Mucosa of descending colon (tissue), 3 donors: Measurements from ENCODE around the gene LRRC10. TPM values are rescaled to one million over a fixed set of nuclear protein-coding genes. Genes with fewer than 3 reads are reported as not detected.

Experiments used
- ATAC-seq: fragments of 200-7000 bp; cut with Tn5 transposase; one replicate; pipeline ENCODE4 v1.9.1; 2020; ENCODE audit warnings: mild to moderate bottlenecking, moderate library complexity
- DNase-seq, 3 donors: peaks; one replicate each; pipeline ENCODE4 v3.0.0-alpha.2; 2020
- H3K36me3 ChIP-seq: fragments of 200-600 bp; one replicate; pipeline ENCODE4 v1.8.0; 2021; ENCODE audit warnings: low read depth, mild to moderate bottlenecking
- H3K4me1 ChIP-seq: fragments of 200-600 bp; one replicate; pipeline ENCODE4 v1.8.0; 2021; ENCODE audit warnings: low read depth, mild to moderate bottlenecking
- H3K4me3 ChIP-seq: fragments of 200-600 bp; one replicate; pipeline ENCODE4 v1.8.0; 2021; ENCODE audit warnings: mild to moderate bottlenecking
- H3K9me3 ChIP-seq: fragments of 200-600 bp; one replicate; pipeline ENCODE4 v1.8.0; 2021; ENCODE audit warnings: mild to moderate bottlenecking
- intact Hi-C, 2 donors: fragments of 100-400 bp; cut with DNase I in 1 of 2; cut with micrococcal nuclease in 1 of 2; formaldehyde crosslinking; loops; one replicate each; pipeline versions ENCODE4 v1.11.0 to v1.11.1; 2022; cut with DNase I, micrococcal nuclease
- total RNA-seq, 3 donors: library from RNA; stranded (reverse); fragmentation: NEBNext Ultra II Directional in 2 of 3; extraction: Animal tissue kit (Norgen Biotek cat#: 25700) in 2 of 3; gene quantifications; one replicate each; pipeline versions ENCODE4 v1.2.1 to v1.2.4, GENCODE V29; 2021 to 2023
- TF ChIP-seq, protein P1 (sequence below): fragments of 200-600 bp; IDR thresholded peaks from one replicate; pipeline ENCODE4 v1.8.0; 2022; ENCODE audit warnings: antibody characterized with exemption, mild to moderate bottlenecking
- donor health status: DM: no; HTN: no; CAD: no; lungs with moderate emphysema.
- donor health status: DM: no; HTN: no; CAD: no.
- donor health status: DM: no; HTN: yes; CAD: no.

Gene LRRC10
- total RNA-seq, 3 donors from 2014 or later = not detected

GRCh38 chr12:69653703-69654102 lies 43.0 kb upstream of the LRRC10 start:
- TF ChIP-seq, protein P1, sequence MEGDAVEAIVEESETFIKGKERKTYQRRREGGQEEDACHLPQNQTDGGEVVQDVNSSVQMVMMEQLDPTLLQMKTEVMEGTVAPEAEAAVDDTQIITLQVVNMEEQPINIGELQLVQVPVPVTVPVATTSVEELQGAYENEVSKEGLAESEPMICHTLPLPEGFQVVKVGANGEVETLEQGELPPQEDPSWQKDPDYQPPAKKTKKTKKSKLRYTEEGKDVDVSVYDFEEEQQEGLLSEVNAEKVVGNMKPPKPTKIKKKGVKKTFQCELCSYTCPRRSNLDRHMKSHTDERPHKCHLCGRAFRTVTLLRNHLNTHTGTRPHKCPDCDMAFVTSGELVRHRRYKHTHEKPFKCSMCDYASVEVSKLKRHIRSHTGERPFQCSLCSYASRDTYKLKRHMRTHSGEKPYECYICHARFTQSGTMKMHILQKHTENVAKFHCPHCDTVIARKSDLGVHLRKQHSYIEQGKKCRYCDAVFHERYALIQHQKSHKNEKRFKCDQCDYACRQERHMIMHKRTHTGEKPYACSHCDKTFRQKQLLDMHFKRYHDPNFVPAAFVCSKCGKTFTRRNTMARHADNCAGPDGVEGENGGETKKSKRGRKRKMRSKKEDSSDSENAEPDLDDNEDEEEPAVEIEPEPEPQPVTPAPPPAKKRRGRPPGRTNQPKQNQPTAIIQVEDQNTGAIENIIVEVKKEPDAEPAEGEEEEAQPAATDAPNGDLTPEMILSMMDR = no peak
- no peaks in the 10 kb centered on the region for H3K4me1 ChIP-seq
- H3K36me3 ChIP-seq = no peaks in the 10 kb centered on the region
- no peak overlapping the region for H3K4me3 ChIP-seq
- H3K9me3 ChIP-seq = no peaks in the 10 kb centered on the region
- no peak for DNase-seq
- intact Hi-C loops = no loop called here
- no peak for ATAC-seq

DNA sequence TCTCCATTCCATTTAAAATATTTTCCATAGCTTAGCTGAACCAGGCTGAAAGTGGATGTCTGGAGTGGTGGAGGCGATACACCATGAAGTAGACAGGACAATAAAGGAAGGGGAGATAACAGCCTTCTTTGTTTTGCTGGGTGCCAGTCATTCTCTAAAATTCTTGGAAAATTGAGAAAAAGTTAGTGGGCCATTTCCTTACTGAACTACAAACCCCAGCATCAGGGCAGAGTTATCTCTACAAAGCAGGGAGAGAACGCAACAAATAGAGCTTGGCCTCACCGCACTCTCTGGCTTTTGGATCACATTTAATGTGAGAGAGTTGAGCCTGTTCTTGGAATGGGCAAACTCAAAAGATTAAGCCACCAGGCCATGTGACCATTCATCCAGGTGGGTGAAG lies 41.2 kb upstream of the LRRC10 start:
- intact Hi-C loops = no loop called here
- no peaks in the 10 kb centered on the region for H3K9me3 ChIP-seq
- no peak overlapping the region for H3K4me3 ChIP-seq
- TF ChIP-seq, protein P1 = no peak
- no peaks in the 10 kb centered on the region for H3K36me3 ChIP-seq
- H3K4me1 ChIP-seq = no peaks in the 10 kb centered on the region
- ATAC-seq (no peak), DNase-seq (no peak)

DNA sequence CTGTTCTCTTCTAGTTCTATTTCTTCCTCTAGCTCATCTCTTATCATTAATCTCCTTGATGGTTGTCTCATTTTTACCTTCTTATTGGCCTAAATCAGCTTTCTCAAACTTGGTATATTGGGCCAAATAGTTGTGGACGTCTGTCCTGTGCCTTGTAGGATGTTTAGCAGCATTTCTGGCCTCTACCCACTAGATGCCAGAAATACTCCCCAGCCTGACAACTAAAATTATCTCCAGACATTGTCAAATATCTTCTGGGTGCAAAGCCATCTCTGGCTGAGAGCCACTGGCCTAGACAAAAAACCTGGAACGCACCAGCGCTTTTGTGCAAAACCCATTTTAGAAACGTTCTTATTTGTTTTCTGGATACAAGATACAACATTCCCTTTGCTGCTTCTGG lies 38.8 kb upstream of the LRRC10 start:
- H3K9me3 ChIP-seq = no peaks in the 10 kb centered on the region
- intact Hi-C loops = no loop called here
- H3K4me3 ChIP-seq = no peak overlapping the region
- DNase-seq (no peak), ATAC-seq (no peak)
- H3K36me3 ChIP-seq = no peaks in the 10 kb centered on the region
- TF ChIP-seq, protein P1 = no peak
- no peaks in the 10 kb centered on the region for H3K4me1 ChIP-seq

DNA sequence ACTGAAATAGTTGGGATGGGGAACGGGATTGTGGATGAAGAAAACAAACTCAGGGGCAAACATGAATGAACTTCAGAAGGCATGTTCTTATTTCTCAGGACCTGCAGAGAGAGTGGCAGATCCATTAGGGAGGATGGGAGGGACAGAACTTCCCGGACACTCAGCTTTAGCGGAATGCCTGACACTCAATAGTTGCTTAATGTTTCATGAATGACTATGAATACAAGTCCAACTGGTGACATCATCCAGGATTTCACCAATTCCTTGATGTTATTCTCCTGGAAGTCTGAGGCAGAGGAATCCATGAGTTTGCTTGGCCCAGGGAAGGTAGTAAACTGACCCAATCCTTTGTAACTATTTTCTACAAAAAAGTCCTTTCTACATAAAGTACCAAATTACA lies 37.8 kb upstream of the LRRC10 start:
- ATAC-seq (no peak), DNase-seq (no peak)
- Histone ChIP-seq H3K9me3 (no peaks in the 10 kb centered on the region), H3K4me3 (no peak overlapping the region), H3K4me1 (no peaks in the 10 kb centered on the region), H3K36me3 (no peaks in the 10 kb centered on the region)
- TF ChIP-seq, protein P1 = no peak
- intact Hi-C loops = no loop called here

DNA sequence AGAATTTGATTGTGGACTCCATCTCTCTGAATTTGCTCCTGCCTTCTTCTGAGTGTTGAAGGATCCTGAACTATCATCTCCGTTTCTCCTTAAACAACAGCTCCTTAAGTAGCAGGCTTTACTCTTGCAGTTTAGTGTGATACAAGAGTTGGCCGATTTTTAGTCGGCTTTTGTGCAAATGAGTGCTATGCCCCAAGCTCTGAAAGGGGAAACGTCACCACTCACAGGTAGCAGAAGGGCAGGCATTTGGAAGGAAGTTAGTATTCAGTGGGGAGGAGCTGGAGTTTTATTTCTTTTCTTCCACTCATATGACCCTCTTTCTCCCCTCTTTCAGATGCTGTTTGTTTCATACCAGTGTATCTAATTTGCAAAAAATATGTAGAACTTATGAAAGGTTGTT lies 36.5 kb upstream of the LRRC10 start:
- H3K9me3 ChIP-seq = no peaks in the 10 kb centered on the region
- ATAC-seq = no peak
- H3K4me3 ChIP-seq = no peak overlapping the region
- no peak for DNase-seq
- TF ChIP-seq, protein P1 = no peak
- intact Hi-C loops = no loop called here
- H3K4me1 ChIP-seq = no peaks in the 10 kb centered on the region
- no peaks in the 10 kb centered on the region for H3K36me3 ChIP-seq

DNA sequence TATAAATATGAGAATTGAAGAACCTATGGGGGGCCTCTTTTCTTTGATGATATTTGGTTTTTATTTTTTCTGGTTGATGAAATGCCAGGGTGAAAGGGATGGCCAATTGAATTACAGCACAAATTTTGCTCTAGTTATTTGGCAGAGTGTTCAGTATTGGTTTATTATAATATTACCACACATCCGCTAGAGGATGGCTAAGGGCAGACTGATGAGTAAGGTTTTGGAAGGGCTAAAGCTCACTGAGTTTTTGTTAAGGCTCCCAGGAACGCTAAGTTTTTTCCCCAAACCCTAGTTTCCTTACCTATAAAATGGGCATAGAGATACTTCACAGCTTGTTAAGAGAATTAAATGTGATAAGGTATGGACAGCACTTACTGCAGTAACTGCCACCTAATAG lies 34.3 kb upstream of the LRRC10 start:
- DNase-seq (no peak), ATAC-seq (no peak)
- intact Hi-C loops = no loop called here
- Histone ChIP-seq H3K4me3 (no peak overlapping the region), H3K9me3 (no peaks in the 10 kb centered on the region), H3K36me3 (no peaks in the 10 kb centered on the region), H3K4me1 (no peaks in the 10 kb centered on the region)
- TF ChIP-seq, protein P1 = no peak
